Activated naive CD4-positive, alpha-beta T cell treated with Interleukin-2 at 50 U/mL for 16 hours (primary cell): Measurements from ENCODE around the gene SPATA31D3.
"Not testable (repeated sequence)": the region's sequence is repeated elsewhere in the genome, so short reads cannot be mapped to it uniquely, and the experiment has no call there.

Experiments
- DNase-seq: peaks from one replicate; pipeline ENCODE4 v3.0.0-alpha.2; 2020

The SPATA31D3 gene

GRCh38 chr9:81980568-81980967, 37.3 kb downstream of the SPATA31D3 start:
- no peak for DNase-seq

GRCh38 chr9:81981883-81982282, 38.6 kb downstream of the SPATA31D3 start:
- no peak for DNase-seq

GRCh38 chr9:81984928-81985327, 41.6 kb downstream of the SPATA31D3 start:
- DNase-seq = no peak

- no peak for DNase-seq
Measured at GRCh38 chr9:81986051-81986450, 42.8 kb downstream of the SPATA31D3 start.

- DNase-seq = not testable (repeated sequence)
Measured at GRCh38 chr9:81988472-81988871, 45.2 kb downstream of the SPATA31D3 start, which contains the start of gene SPATA31D1. Gene SPATA31D1 (plus strand): TSS chr9:81988772. CDS start chr9:81988819, 47 bp downstream.

GRCh38 chr9:81989700-81990099, 46.4 kb downstream of the SPATA31D3 start:
- no peak for DNase-seq

- no peak for DNase-seq
Measured at GRCh38 chr9:81993656-81994055, 50.4 kb downstream of the SPATA31D3 start.
